GM12878 (cell line): ENCODE measurements around the gene CHCT1. TPM values are rescaled to one million over a fixed set of nuclear protein-coding genes. Genes with fewer than 3 reads are reported as not detected.

Source experiments
- ATAC-seq: fragments of 200-7000 bp; cut with Tn5 transposase; 3 replicates; pipeline ENCODE4 v1.9.1; 2020; ENCODE audit warnings: mild to moderate bottlenecking, moderate library complexity
- BruUV-seq: library from RNA; stranded (reverse); fragments of 400-500 nt; replicated peaks from 2 replicates; lab custom pipeline; 2021; lab: Mats Ljungman, UMichigan
- CTCF ChIA-PET: fragments of 300-600 bp; sonication (Branson Sonifier 250); formaldehyde crosslinking; extraction: SDS; loops from one replicate; lab custom pipeline; 2021; ENCODE audit warnings: inconsistent platforms; lab: Yijun Ruan, JAX
- POLR2A ChIA-PET: fragments of 350-600 bp; formaldehyde crosslinking; extraction: SDS; loops from one replicate; lab custom pipeline; 2021; ENCODE audit warnings: inconsistent platforms; lab: Charles Lee
- RAD21 ChIA-PET: fragments of 300-600 bp; sonication (Branson Sonifier 250); formaldehyde crosslinking; loops from one replicate; lab custom pipeline; 2023; ENCODE audit warnings: antibody characterized with exemption; ENCODE audit not compliant: unreplicated experiment; lab: Charles Lee
- SMC1A ChIA-PET: fragments of 300-600 bp; sonication (Branson Sonifier 250); formaldehyde crosslinking; loops from one replicate; lab custom pipeline; 2023; ENCODE audit not compliant: unreplicated experiment, uncharacterized antibody; lab: Charles Lee
- DNase-seq: peaks from one replicate; pipeline ENCODE4 v3.0.0-alpha.2; 2011; ENCODE audit warnings: low read depth, low spot score
- FAIRE-seq: peaks from 3 replicates; lab custom pipeline; 2011; peaks lifted over from hg19 to GRCh38; lab: Jason Lieb, UNC
- H2AFZ ChIP-seq: 2 replicates; pipeline ENCODE4 v1.6.0; 2011; ENCODE audit warnings: low read depth, low read length, control low read depth; ENCODE audit not compliant: control insufficient read depth
- H3K27ac ChIP-seq: 2 replicates; pipeline ENCODE4 v1.5.1; 2011; ENCODE audit warnings: control low read depth; ENCODE audit not compliant: control insufficient read depth, insufficient read depth
- H3K27me3 ChIP-seq, 2 experiments: replicated peaks in 1 of 2; 2 replicates each; pipeline versions ENCODE4 v1.6.0 to v1.6.1; 2011; ENCODE audit warnings: low read length in 1 of 2; ENCODE audit not compliant: control insufficient read depth in 2 of 2, insufficient read depth in 2 of 2
- H3K36me3 ChIP-seq, 2 experiments: 2 replicates each; pipeline ENCODE4 v1.5.1; 2011; ENCODE audit warnings: low read length in 1 of 2; ENCODE audit not compliant: control insufficient read depth in 2 of 2, insufficient read depth in 2 of 2
- H3K4me1 ChIP-seq: 2 replicates; pipeline ENCODE4 v1.6.1; 2011; ENCODE audit warnings: mild to moderate bottlenecking, low read length, moderate library complexity, mixed read lengths; ENCODE audit not compliant: control insufficient read depth, insufficient read depth
- H3K4me2 ChIP-seq: 2 replicates; pipeline ENCODE4 v1.6.0; 2011; ENCODE audit warnings: control low read depth; ENCODE audit not compliant: control insufficient read depth, insufficient read depth
- H3K4me3 ChIP-seq: fragments of 200-600 bp; sonication (generic); 2 replicates; pipeline ENCODE4 v1.5.1; 2016
- H3K79me2 ChIP-seq: 2 replicates; pipeline ENCODE4 v1.6.0; 2011; ENCODE audit warnings: low read length; ENCODE audit not compliant: control insufficient read depth, insufficient read depth
- H3K9ac ChIP-seq: 2 replicates; pipeline ENCODE4 v1.8.0; 2011; ENCODE audit warnings: low read length, control low read depth, mixed read lengths; ENCODE audit not compliant: control insufficient read depth, insufficient read depth
- H3K9me3 ChIP-seq: replicated peaks from 3 replicates; pipeline ENCODE4 v1.5.1; 2011; ENCODE audit warnings: mild to moderate bottlenecking, low read length; ENCODE audit not compliant: control insufficient read depth, insufficient read depth
- H4K20me1 ChIP-seq: 2 replicates; pipeline ENCODE4 v1.6.0; 2011; ENCODE audit not compliant: control insufficient read depth, insufficient read depth
- BCL11A ChIP-seq: IDR thresholded peaks from 2 replicates; pipeline ENCODE4 v1.6.1; 2011; ENCODE audit warnings: low read depth, low read length
- CHD1 ChIP-seq: IDR thresholded peaks from 2 replicates; pipeline ENCODE4 v1.6.1; 2012; ENCODE audit warnings: low read depth, low read length, improper control_type of control experiment
- WGBS: methylation state at CpG from one replicate; pipeline ENCODE4 v1.1.6; 2016; ENCODE audit warnings: low lambda C conversion rate; ENCODE audit not compliant: insufficient replicate concordance, insufficient coverage; ENCODE audit errors: missing lambda C conversion rate; 5-methylcytosine and 5-hydroxymethylcytosine counted together
- in situ Hi-C: fragments of 300-500 bp; cut with MboI; formaldehyde crosslinking; loops from 9 replicates; pipeline ENCODE4 v1.14.3; 2018; ENCODE audit warnings: mixed read lengths
- intact Hi-C: fragments of 100-400 bp; cut with micrococcal nuclease; formaldehyde crosslinking; loops from one replicate; pipeline ENCODE4 v1.14.2; 2022; ENCODE audit not compliant: unreplicated experiment
- polyA plus RNA-seq, 11 experiments: library from polyadenylated mRNA; depleted of rRNA in 4 of 11; unstranded in 6 of 11; stranded (reverse) in 5 of 11; fragments of >200 nt; fragmentation: Nextera tagmentation in 4 of 11; fragmentation: Illumina TruSeq in 1 of 11; extraction: Ambion mirVana in 4 of 11; extraction: Trizol in 1 of 11; gene quantifications; 1 replicate in 1 of 11; 2 replicates in 10 of 11; pipeline versions ENCODE4 v1.2.1 to v1.2.3, GENCODE V29; 2011 to 2016; ENCODE audit warnings: inconsistent platforms in 2 of 11, missing spikeins in 2 of 11, low read depth in 1 of 11
- total RNA-seq, 4 experiments: library from RNA; depleted of rRNA in 3 of 4; stranded (reverse); fragments of >200 nt in 3 of 4; fragmentation: Illumina TruSeq in 1 of 4; extraction: Trizol in 1 of 4; gene quantifications; 2 replicates each; pipeline versions ENCODE4 v1.2.1 to v1.2.3, GENCODE V29; 2013 to 2021
- TF ChIP-seq, protein P1 (sequence below): IDR thresholded peaks from 2 replicates; pipeline ENCODE4 v1.6.1; 2012; ENCODE audit warnings: low read depth, low read length, improper control_type of control experiment
- TF ChIP-seq, protein P2 (sequence below): fragments of 450-650 bp; IDR thresholded peaks from 2 replicates; pipeline ENCODE4 v1.6.1; 2017; ENCODE audit warnings: mild to moderate bottlenecking, low read depth, inconsistent platforms; ENCODE audit not compliant: poor library complexity, severe bottlenecking

The CHCT1 gene
- total and polyA plus RNA-seq, 10 of the 15 experiments (the other 5 are each of a cell fraction or from before 2014, with no cell fraction given), result 0.23 to 0.35 TPM; not detected in 8

DNA sequence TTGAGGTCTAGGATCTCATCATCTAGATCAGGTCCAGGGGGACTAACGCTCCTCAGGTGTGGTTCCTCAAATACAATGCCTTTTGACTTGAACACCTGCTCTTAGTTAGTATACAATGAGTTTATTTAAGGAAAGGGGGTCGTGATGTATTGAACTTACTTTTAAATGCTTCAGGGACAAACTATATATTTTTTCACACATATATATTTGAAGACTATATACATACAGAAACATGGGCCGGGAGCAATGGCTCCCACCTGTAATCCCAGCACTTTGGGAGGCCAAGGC is 18.8 kb upstream of the CHCT1 start (continued):
- TF ChIP-seq, protein P1, sequence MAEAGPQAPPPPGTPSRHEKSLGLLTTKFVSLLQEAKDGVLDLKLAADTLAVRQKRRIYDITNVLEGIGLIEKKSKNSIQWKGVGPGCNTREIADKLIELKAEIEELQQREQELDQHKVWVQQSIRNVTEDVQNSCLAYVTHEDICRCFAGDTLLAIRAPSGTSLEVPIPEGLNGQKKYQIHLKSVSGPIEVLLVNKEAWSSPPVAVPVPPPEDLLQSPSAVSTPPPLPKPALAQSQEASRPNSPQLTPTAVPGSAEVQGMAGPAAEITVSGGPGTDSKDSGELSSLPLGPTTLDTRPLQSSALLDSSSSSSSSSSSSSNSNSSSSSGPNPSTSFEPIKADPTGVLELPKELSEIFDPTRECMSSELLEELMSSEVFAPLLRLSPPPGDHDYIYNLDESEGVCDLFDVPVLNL, result no peak

DNA sequence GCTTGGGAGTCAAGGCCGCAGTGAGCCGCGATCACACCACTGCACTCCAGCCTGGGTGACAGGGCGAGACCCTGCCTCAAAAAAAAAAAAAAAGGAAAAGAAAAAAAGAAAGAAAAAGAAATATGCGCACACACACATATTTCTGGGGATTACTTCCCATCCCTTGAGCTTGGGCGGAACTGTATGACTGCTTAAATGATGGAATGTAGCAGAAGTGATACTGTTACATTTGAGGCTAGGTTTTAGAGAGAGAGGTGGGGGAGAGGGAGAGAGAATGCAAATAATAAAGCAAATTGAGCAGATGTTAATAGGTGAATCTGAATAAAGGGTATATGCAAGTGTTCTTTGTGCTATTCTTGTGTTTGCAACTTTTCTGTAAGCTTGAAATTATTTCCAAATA is 18.3 kb upstream of the CHCT1 start:
- DNase-seq, result no peak
- H3K27ac ChIP-seq, result no peak overlapping the region
- SMC1A ChIA-PET, result interaction anchor here (1.2 to 2.2 kb wide), 3 partner anchors 8 to 172 kb away, joined by 3 to 6 read pairs (median 3); no protein-coding TSS in a partner anchor
- TF ChIP-seq, protein P2, sequence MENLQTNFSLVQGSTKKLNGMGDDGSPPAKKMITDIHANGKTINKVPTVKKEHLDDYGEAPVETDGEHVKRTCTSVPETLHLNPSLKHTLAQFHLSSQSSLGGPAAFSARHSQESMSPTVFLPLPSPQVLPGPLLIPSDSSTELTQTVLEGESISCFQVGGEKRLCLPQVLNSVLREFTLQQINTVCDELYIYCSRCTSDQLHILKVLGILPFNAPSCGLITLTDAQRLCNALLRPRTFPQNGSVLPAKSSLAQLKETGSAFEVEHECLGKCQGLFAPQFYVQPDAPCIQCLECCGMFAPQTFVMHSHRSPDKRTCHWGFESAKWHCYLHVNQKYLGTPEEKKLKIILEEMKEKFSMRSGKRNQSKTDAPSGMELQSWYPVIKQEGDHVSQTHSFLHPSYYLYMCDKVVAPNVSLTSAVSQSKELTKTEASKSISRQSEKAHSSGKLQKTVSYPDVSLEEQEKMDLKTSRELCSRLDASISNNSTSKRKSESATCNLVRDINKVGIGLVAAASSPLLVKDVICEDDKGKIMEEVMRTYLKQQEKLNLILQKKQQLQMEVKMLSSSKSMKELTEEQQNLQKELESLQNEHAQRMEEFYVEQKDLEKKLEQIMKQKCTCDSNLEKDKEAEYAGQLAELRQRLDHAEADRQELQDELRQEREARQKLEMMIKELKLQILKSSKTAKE, result no peak
- TF ChIP-seq CHD1 (no peak), BCL11A (no peak)
- H3K79me2 ChIP-seq, result no peaks in the 10 kb centered on the region
- no peaks in the 10 kb centered on the region for H4K20me1 ChIP-seq
- H3K4me2 ChIP-seq, result no peak overlapping the region
- H3K4me1 ChIP-seq, result no peaks in the 10 kb centered on the region
- POLR2A ChIA-PET, result interaction anchor here (1.4 kb wide), 1 partner anchor 12 kb away, joined by 4 read pairs; the partner anchor contains the start of gene USP32
- CTCF ChIA-PET, result interaction anchor here (0.5 to 2.4 kb wide), 5 partner anchors 10 to 71 kb away, joined by 3 to 8 read pairs (median 3); no protein-coding TSS in a partner anchor
- RAD21 ChIA-PET, result interaction anchor here (1.3 kb wide), 1 partner anchor 173 kb away, joined by 3 read pairs; no protein-coding TSS in a partner anchor
- ATAC-seq, result no peak
- FAIRE-seq, result no peak
- BruUV-seq, result no TSS peak
- in situ Hi-C loops, result no loop called here
- intact Hi-C loops, result no loop called here
- H3K36me3 ChIP-seq, result no peaks in the 10 kb centered on the region
- 100% methylated on average over 5 of the region's 6 CpGs for WGBS
- H3K9ac ChIP-seq, result no peak overlapping the region
- H3K4me3 ChIP-seq, result no peak overlapping the region
- no peaks in the 10 kb centered on the region for H3K9me3 ChIP-seq
- H3K27me3 ChIP-seq, result no peaks in the 10 kb centered on the region
- no peak overlapping the region for H2AFZ ChIP-seq
